Lung (tissue), 12 donors: ENCODE measurements around the gene DDX39A. TPM values are rescaled to one million over a fixed set of nuclear protein-coding genes. Genes with fewer than 3 reads are reported as not detected.

Experiments
- ATAC-seq: fragments of 200-7000 bp; cut with Tn5 transposase; one replicate; pipeline ENCODE4 v1.9.1; 2020; ENCODE audit warnings: moderate number of reproducible peaks; ENCODE audit not compliant: insufficient read depth, low FRiP score
- DNase-seq, 3 donors: peaks; one replicate each; pipeline ENCODE4 v3.0.0-alpha.2; 2013 to 2017
- H3K27ac ChIP-seq, 2 donors: one replicate each; pipeline ENCODE4 v1.5.1; 2013; ENCODE audit warnings: mild to moderate bottlenecking in 2 of 2, moderate library complexity in 2 of 2, control low read depth in 1 of 2, inconsistent platforms in 1 of 2, low read depth in 1 of 2, low read length in 1 of 2
- H3K27me3 ChIP-seq, 3 donors: one replicate each; pipeline ENCODE4 v1.5.1; 2013; ENCODE audit warnings: low read length in 2 of 3; ENCODE audit not compliant: control insufficient read depth in 3 of 3, insufficient read depth in 3 of 3
- H3K36me3 ChIP-seq, 4 donors: one replicate each; pipeline ENCODE4 v1.5.1; 2013; ENCODE audit warnings: low read length in 4 of 4, mild to moderate bottlenecking in 1 of 4, moderate library complexity in 1 of 4; ENCODE audit not compliant: control insufficient read depth in 4 of 4, insufficient read depth in 4 of 4
- H3K4me1 ChIP-seq, 5 donors: one replicate each; pipeline ENCODE4 v1.5.1; 2013; ENCODE audit warnings: low read length in 5 of 5, mild to moderate bottlenecking in 2 of 5, moderate library complexity in 1 of 5; ENCODE audit not compliant: control insufficient read depth in 5 of 5, insufficient read depth in 5 of 5
- H3K4me3 ChIP-seq: one replicate; pipeline ENCODE4 v1.5.1; 2013; ENCODE audit warnings: mild to moderate bottlenecking, control low read depth, moderate library complexity
- H3K9ac ChIP-seq, 2 donors: one replicate each; pipeline ENCODE4 v1.5.1; 2013; ENCODE audit warnings: low read length in 2 of 2, control low read depth in 1 of 2; ENCODE audit not compliant: insufficient read depth in 1 of 2
- H3K9me3 ChIP-seq, 4 donors: one replicate each; pipeline ENCODE4 v1.5.1; 2013; ENCODE audit warnings: low read length in 3 of 4, mild to moderate bottlenecking in 1 of 4, moderate library complexity in 1 of 4; ENCODE audit not compliant: control insufficient read depth in 4 of 4, insufficient read depth in 3 of 4
- CTCF ChIP-seq: IDR thresholded peaks from 2 replicates; pipeline ENCODE4 v1.5.1; 2012; ENCODE audit warnings: mild to moderate bottlenecking; ENCODE audit errors: control extremely low read depth, extremely low read depth
- WGBS, 2 donors: extraction: QIAGEN DNeasy Blood & Tissue Kit; methylation state at CpG; one replicate each; pipeline ENCODE4 v1.1.7; 2013; 5-methylcytosine and 5-hydroxymethylcytosine counted together
- polyA plus RNA-seq, 2 donors: library from polyadenylated mRNA; stranded (reverse); fragments of 200-250 nt; gene quantifications; one replicate each; pipeline ENCODE4 v1.2.1, GENCODE V29; 2013
- total RNA-seq, 2 donors: library from RNA; depleted of rRNA in 1 of 2; stranded (reverse); fragments of >200 nt in 1 of 2; gene quantifications; one replicate each; pipeline ENCODE4 v1.2.1, GENCODE V29; 2014 to 2021
- donor health status: control.
- donor health status: control.
- donor health status: Bipolar disorder and iron deficiency.
- donor health status: healthy.
- donor health status: DM: yes; HTN: yes; CAD: no.

Gene DDX39A
- total and polyA plus RNA-seq, 4 donors: 46.2 to 156 (median 97.7) TPM

- H3K9ac ChIP-seq: no peak overlapping the region
- WGBS, 2 donors: 2 to 3% methylated on average over 41 to 52 of the region's 52 CpGs
- peak overlapping the region; percentile 87 to 95 for H3K27ac ChIP-seq
- no peaks in the 10 kb centered on the region for H3K9me3 ChIP-seq
- no peaks in the 10 kb centered on the region for H3K36me3 ChIP-seq
- H3K27me3 ChIP-seq: no peaks in the 10 kb centered on the region
- no peak for TF ChIP-seq CTCF
- ATAC-seq: no peak
- peaks cover 0 to 22% (median 3%) of the 10 kb centered on the region in 5 donors for H3K4me1 ChIP-seq
- DNase-seq: peak in 2 of 3 donors; percentile 27 to 50
- H3K4me3 ChIP-seq: peak overlapping the region; percentile 82
Measured at GRCh38 chr19:14433554-14434501, 14.7 kb upstream of the DDX39A start.

GRCh38 chr19:14432791-14433553 is 13.8 kb upstream of the DDX39A start, which contains the start of gene PKN1:
Gene PKN1, plus strand, starts transcription at chr19:14433306. Its CDS starts 216 bp downstream, at chr19:14433522.
- H3K4me1 ChIP-seq: peaks cover 0 to 22% (median 3%) of the 10 kb centered on the region in 5 donors
- H3K9ac ChIP-seq: peak within 1 kb of the TSS in 1 of 2 donors; percentile 65

GRCh38 chr19:14430712-14431111 is 11.6 kb upstream of the DDX39A start:
- Histone ChIP-seq H3K27ac (no peak overlapping the region), H3K27me3 (no peaks in the 10 kb centered on the region), H3K9ac (no peak overlapping the region), H3K4me3 (no peak overlapping the region), H3K9me3 (no peaks in the 10 kb centered on the region), H3K36me3 (no peaks in the 10 kb centered on the region), H3K4me1 (peaks cover 0 to 22% (median 3%) of the 10 kb centered on the region in 5 donors)
- TF ChIP-seq CTCF: no peak
- ATAC-seq (no peak), DNase-seq (no peak)
- WGBS, 2 donors: 73 to 84% methylated on average over 3 of the region's 3 CpGs

More at GRCh38 chr19:14432791-14433553, 13.8 kb upstream of the DDX39A start, which contains the start of gene PKN1:
- H3K9me3 ChIP-seq: no peaks in the 10 kb centered on the region
- TF ChIP-seq CTCF: no peak
- H3K27me3 ChIP-seq: no peaks in the 10 kb centered on the region
- no peaks in the 10 kb centered on the region for H3K36me3 ChIP-seq
- 3 to 6% methylated on average over 27 to 85 of the region's 85 CpGs for WGBS, 2 donors
- ATAC-seq (no peak), DNase-seq (peak; percentile 71 to 84 (median 74))
- peak within 1 kb of the TSS; percentile 82 for H3K4me3 ChIP-seq
- peak within 1 kb of the TSS; percentile 87 to 95 for H3K27ac ChIP-seq
